HepG2 (cell line): ENCODE results near the gene HABP4. TPM values are rescaled to one million over a fixed set of nuclear protein-coding genes. Genes with fewer than 3 reads are reported as not detected.

Experiments used
- BCL6 ChIP-seq: IDR thresholded peaks from 2 replicates; pipeline ENCODE4 v1.6.1; 2016; ENCODE audit warnings: missing genetic modification reagents, missing compliant biosample characterization
- CBX1 ChIP-seq: IDR thresholded peaks from one replicate; pipeline ENCODE4 v1.6.1; 2016; ENCODE audit warnings: antibody characterized with exemption, low read depth
- DRAP1 ChIP-seq: IDR thresholded peaks from 2 replicates; pipeline ENCODE4 v1.6.1; 2016; ENCODE audit warnings: missing genetic modification reagents, missing compliant biosample characterization
- FOXA3 ChIP-seq: IDR thresholded peaks from 2 replicates; pipeline ENCODE4 v1.6.1; 2016; ENCODE audit warnings: missing genetic modification reagents, missing compliant biosample characterization
- FOXP1 ChIP-seq, 2 experiments: fragments of 450-650 bp in 1 of 2; IDR thresholded peaks; 2 replicates each; pipeline ENCODE4 v1.6.1; 2017 to 2018; ENCODE audit warnings: antibody characterized with exemption in 1 of 2
- GATAD2A ChIP-seq: IDR thresholded peaks from 2 replicates; pipeline ENCODE4 v1.6.1; 2016
- HMG20A ChIP-seq: IDR thresholded peaks from 2 replicates; pipeline ENCODE4 v1.6.1; 2016; ENCODE audit warnings: borderline replicate concordance
- JUN ChIP-seq: sonication (generic); formaldehyde crosslinking; IDR thresholded peaks from 2 replicates; pipeline ENCODE4 v1.4.0; 2020; ENCODE audit warnings: mild to moderate bottlenecking, missing genetic modification reagents
- MAFK ChIP-seq, 2 experiments: IDR thresholded peaks in 1 of 2; conservative IDR thresholded peaks in 1 of 2; 2 replicates each; pipeline ENCODE4 v1.6.1; 2011; ENCODE audit warnings: improper control_type of control experiment in 2 of 2, low read length in 2 of 2
- NCOA2 ChIP-seq: sonication (generic); formaldehyde crosslinking; IDR thresholded peaks from 2 replicates; pipeline ENCODE4 v1.8.0; 2022; ENCODE audit warnings: inconsistent platforms
- RARA ChIP-seq: IDR thresholded peaks from 2 replicates; pipeline ENCODE4 v1.6.1; 2016; ENCODE audit warnings: missing genetic modification reagents, missing compliant biosample characterization
- SAP130 ChIP-seq: IDR thresholded peaks from 2 replicates; pipeline ENCODE4 v1.6.1; 2016; ENCODE audit warnings: low read depth
- SOX13 ChIP-seq, 3 experiments: fragments of 450-650 bp in 1 of 3; sonication (generic) in 1 of 3; formaldehyde crosslinking in 1 of 3; IDR thresholded peaks in 2 of 3; conservative IDR thresholded peaks in 1 of 3; 2 replicates each; pipeline versions ENCODE4 v1.5.0 to v1.6.1; 2016 to 2020; ENCODE audit warnings: antibody characterized with exemption in 1 of 3, mild to moderate bottlenecking in 1 of 3, missing compliant biosample characterization in 1 of 3, missing genetic modification reagents in 1 of 3, moderate library complexity in 1 of 3
- SOX5 ChIP-seq: IDR thresholded peaks from 2 replicates; pipeline ENCODE4 v1.6.1; 2016; ENCODE audit warnings: borderline replicate concordance
- TARDBP ChIP-seq: sonication (generic); formaldehyde crosslinking; IDR thresholded peaks from 2 replicates; pipeline ENCODE4 v1.8.0; 2022; ENCODE audit warnings: mild to moderate bottlenecking, missing genetic modification reagents
- YEATS4 ChIP-seq: sonication (generic); formaldehyde crosslinking; IDR thresholded peaks from 2 replicates; pipeline ENCODE4 v1.4.0; 2020; ENCODE audit warnings: missing genetic modification reagents, borderline replicate concordance
- ZBTB3 ChIP-seq: sonication (generic); formaldehyde crosslinking; IDR thresholded peaks from 2 replicates; pipeline ENCODE4 v1.4.0; 2020; ENCODE audit warnings: low read depth, mild to moderate bottlenecking, moderate library complexity, missing genetic modification reagents, borderline replicate concordance
- ZGPAT ChIP-seq: IDR thresholded peaks from 2 replicates; pipeline ENCODE4 v1.6.1; 2016; ENCODE audit warnings: mild to moderate bottlenecking
- ZNF263 ChIP-seq: sonication (generic); formaldehyde crosslinking; IDR thresholded peaks from 2 replicates; pipeline ENCODE4 v1.4.0; 2020; ENCODE audit warnings: missing genetic modification reagents
- ZNF644 ChIP-seq: IDR thresholded peaks from 2 replicates; pipeline ENCODE4 v1.6.1; 2016; ENCODE audit warnings: low read depth
- polyA plus RNA-seq, 8 experiments: library from polyadenylated mRNA; depleted of rRNA in 3 of 8; stranded (reverse) in 7 of 8; unstranded in 1 of 8; fragments of >200 nt; fragmentation: Illumina TruSeq in 4 of 8; extraction: Trizol in 4 of 8; gene quantifications; 2 replicates each; pipeline versions ENCODE4 v1.2.1 to v1.2.3, GENCODE V29; 2011 to 2016; ENCODE audit warnings: low read depth in 4 of 8, missing spikeins in 1 of 8, mixed read lengths in 1 of 8; ENCODE audit not compliant: insufficient read depth in 1 of 8
- total RNA-seq, 5 experiments: library from RNA; depleted of rRNA; stranded (reverse); fragments of >200 nt; fragmentation: Illumina TruSeq; extraction: Trizol; gene quantifications; 2 replicates each; pipeline ENCODE4 v1.2.3, GENCODE V29; 2016; ENCODE audit warnings: low read depth in 1 of 5
- TF ChIP-seq, protein P1 (sequence below): sonication (generic); formaldehyde crosslinking; IDR thresholded peaks from 2 replicates; pipeline ENCODE4 v1.9.0; 2021; ENCODE audit warnings: mild to moderate bottlenecking, missing genetic modification reagents
- TF ChIP-seq, protein P2 (sequence below): IDR thresholded peaks from 2 replicates; pipeline ENCODE4 v1.6.1; 2016; ENCODE audit warnings: control low read depth

Gene HABP4
- total and polyA plus RNA-seq, 2 of the 13 experiments (the other 11 are each of a cell fraction or from before 2014, with no cell fraction given): 14.3 to 26.6 TPM

GRCh38 chr9:96429732-96430131, 20.2 kb upstream of the HABP4 start (continued):
- TF ChIP-seq, protein P1, sequence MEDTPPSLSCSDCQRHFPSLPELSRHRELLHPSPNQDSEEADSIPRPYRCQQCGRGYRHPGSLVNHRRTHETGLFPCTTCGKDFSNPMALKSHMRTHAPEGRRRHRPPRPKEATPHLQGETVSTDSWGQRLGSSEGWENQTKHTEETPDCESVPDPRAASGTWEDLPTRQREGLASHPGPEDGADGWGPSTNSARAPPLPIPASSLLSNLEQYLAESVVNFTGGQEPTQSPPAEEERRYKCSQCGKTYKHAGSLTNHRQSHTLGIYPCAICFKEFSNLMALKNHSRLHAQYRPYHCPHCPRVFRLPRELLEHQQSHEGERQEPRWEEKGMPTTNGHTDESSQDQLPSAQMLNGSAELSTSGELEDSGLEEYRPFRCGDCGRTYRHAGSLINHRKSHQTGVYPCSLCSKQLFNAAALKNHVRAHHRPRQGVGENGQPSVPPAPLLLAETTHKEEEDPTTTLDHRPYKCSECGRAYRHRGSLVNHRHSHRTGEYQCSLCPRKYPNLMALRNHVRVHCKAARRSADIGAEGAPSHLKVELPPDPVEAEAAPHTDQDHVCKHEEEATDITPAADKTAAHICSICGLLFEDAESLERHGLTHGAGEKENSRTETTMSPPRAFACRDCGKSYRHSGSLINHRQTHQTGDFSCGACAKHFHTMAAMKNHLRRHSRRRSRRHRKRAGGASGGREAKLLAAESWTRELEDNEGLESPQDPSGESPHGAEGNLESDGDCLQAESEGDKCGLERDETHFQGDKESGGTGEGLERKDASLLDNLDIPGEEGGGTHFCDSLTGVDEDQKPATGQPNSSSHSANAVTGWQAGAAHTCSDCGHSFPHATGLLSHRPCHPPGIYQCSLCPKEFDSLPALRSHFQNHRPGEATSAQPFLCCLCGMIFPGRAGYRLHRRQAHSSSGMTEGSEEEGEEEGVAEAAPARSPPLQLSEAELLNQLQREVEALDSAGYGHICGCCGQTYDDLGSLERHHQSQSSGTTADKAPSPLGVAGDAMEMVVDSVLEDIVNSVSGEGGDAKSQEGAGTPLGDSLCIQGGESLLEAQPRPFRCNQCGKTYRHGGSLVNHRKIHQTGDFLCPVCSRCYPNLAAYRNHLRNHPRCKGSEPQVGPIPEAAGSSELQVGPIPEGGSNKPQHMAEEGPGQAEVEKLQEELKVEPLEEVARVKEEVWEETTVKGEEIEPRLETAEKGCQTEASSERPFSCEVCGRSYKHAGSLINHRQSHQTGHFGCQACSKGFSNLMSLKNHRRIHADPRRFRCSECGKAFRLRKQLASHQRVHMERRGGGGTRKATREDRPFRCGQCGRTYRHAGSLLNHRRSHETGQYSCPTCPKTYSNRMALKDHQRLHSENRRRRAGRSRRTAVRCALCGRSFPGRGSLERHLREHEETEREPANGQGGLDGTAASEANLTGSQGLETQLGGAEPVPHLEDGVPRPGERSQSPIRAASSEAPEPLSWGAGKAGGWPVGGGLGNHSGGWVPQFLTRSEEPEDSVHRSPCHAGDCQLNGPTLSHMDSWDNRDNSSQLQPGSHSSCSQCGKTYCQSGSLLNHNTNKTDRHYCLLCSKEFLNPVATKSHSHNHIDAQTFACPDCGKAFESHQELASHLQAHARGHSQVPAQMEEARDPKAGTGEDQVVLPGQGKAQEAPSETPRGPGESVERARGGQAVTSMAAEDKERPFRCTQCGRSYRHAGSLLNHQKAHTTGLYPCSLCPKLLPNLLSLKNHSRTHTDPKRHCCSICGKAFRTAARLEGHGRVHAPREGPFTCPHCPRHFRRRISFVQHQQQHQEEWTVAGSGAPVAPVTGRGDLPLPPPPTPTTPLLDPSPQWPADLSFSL (CRISPR knock-in tag): no peak
- TF ChIP-seq ZNF644 (CRISPR knock-in tag) (no peak), DRAP1 (CRISPR knock-in tag) (peak; percentile 16; the same call in 1 of the 2 replicates), FOXA3 (CRISPR knock-in tag) (peak; percentile 59), GATAD2A (CRISPR knock-in tag) (peak; percentile 68), TARDBP (0 out of 2 replicates have a peak, but pooled peaks have one; percentile 30), JUN (CRISPR knock-in tag) (no peak), SOX5 (CRISPR knock-in tag) (peak; percentile 96), CBX1 (no peak), MAFK (conservative IDR thresholded peaks at IDR 0.05 in 1 of 2, IDR thresholded peaks at IDR 0.05 in 1 of 2; ENCODE audit: low read length in 2 of 2) (peak; percentile 23 to 43; a peak in 2 of 4 replicates), NCOA2 (CRISPR knock-in tag) (peak; percentile 14; the same call in 1 of the 2 replicates), SAP130 (peak; percentile 60), HMG20A (peak; percentile 37; the same call in 1 of the 2 replicates), SOX13 (IDR thresholded peaks at IDR 0.05) (no peak), SOX13 (CRISPR knock-in tag; conservative IDR thresholded peaks at IDR 0.05 in 1 of 2, IDR thresholded peaks at IDR 0.05 in 1 of 2) (peak in 1 of 2 experiments; percentile 91; a peak in 2 of 4 replicates), FOXP1 (IDR thresholded peaks at IDR 0.05) (no peak), FOXP1 (CRISPR knock-in tag; IDR thresholded peaks at IDR 0.05) (peak; percentile 21; the same call in 1 of the 2 replicates), ZGPAT (0 out of 2 replicates have a peak, but pooled peaks have one; percentile 35), BCL6 (CRISPR knock-in tag) (0 out of 2 replicates have a peak, but pooled peaks have one; percentile 25), YEATS4 (CRISPR knock-in tag) (no peak), ZBTB3 (CRISPR knock-in tag) (no peak), ZNF263 (no peak), RARA (CRISPR knock-in tag) (0 out of 2 replicates have a peak, but pooled peaks have one; percentile 8)
- TF ChIP-seq, protein P2, sequence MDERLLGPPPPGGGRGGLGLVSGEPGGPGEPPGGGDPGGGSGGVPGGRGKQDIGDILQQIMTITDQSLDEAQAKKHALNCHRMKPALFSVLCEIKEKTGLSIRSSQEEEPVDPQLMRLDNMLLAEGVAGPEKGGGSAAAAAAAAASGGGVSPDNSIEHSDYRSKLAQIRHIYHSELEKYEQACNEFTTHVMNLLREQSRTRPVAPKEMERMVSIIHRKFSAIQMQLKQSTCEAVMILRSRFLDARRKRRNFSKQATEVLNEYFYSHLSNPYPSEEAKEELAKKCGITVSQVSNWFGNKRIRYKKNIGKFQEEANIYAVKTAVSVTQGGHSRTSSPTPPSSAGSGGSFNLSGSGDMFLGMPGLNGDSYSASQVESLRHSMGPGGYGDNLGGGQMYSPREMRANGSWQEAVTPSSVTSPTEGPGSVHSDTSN: peak; percentile 28; the same call in 1 of the 2 replicates
